GM12872 (cell line): ENCODE results near the gene HS6ST3.

Source experiments
- CTCF ChIP-seq: IDR thresholded peaks from 3 replicates; pipeline ENCODE4 v1.5.1; 2011; ENCODE audit warnings: low read depth, mild to moderate bottlenecking, low read length, moderate library complexity; ENCODE audit not compliant: insufficient read depth

Gene HS6ST3

DNA sequence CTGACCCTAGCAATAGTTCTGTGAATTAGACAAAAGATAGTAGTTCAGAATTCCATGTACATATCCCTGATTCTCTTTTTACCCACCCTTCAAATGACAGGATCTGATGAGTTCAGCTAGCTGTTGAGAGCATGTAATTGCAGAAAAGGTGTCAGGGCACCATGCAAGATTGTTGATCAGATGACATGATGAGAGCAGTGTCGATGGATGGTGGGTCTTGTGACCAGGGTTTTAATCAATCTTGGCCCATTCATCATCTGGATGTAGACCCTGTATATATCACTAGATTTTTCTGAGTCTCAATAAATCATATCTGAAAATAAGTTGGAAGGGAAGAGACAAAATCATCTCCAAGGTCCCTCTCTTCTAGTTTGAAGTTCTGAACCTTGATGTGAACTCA lies 525.3 kb downstream of the HS6ST3 start:
- no peak for TF ChIP-seq CTCF

DNA sequence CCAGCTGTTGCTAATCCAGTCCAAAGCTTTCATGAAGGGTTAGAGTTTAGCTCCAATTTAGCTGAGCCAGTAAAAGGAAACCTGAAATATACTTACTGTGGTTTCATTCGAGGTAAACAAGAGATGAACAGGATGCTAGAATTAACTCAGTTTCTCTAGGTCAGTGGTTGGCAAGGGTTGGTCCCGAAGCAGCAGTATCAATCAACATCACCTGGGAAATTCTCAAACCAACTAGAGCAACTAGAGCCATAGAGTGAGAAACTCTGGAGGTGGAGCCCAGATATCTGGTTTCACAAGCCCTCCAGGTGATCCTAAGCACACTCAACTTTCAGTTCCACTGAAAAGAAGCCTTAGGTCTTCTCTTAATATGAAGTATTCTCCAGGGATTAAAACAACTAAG lies 527.6 kb downstream of the HS6ST3 start:
- no peak for TF ChIP-seq CTCF

- no peak for TF ChIP-seq CTCF
Observed at GRCh38 chr13:96621634-96622183, 531.8 kb downstream of the HS6ST3 start.

DNA sequence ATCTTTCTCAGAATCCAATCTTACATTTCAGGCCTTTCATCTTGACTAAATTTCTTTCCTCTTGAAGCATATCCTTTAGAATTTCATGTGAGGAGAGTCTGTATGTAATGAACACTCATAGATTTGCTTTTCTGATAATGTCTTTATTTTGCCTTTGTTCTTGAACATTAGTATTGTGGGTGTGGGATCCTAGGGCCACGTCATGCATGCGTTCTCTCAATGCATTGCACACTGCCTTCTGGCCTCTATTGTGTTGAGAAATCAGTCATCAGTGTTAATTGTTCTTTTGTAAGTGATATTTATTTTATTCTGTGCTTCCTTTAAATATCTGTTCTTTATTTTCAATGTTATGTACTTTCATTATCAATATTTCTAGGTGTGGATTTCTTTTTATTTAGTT lies 539.4 kb downstream of the HS6ST3 start:
- TF ChIP-seq CTCF: no peak

DNA sequence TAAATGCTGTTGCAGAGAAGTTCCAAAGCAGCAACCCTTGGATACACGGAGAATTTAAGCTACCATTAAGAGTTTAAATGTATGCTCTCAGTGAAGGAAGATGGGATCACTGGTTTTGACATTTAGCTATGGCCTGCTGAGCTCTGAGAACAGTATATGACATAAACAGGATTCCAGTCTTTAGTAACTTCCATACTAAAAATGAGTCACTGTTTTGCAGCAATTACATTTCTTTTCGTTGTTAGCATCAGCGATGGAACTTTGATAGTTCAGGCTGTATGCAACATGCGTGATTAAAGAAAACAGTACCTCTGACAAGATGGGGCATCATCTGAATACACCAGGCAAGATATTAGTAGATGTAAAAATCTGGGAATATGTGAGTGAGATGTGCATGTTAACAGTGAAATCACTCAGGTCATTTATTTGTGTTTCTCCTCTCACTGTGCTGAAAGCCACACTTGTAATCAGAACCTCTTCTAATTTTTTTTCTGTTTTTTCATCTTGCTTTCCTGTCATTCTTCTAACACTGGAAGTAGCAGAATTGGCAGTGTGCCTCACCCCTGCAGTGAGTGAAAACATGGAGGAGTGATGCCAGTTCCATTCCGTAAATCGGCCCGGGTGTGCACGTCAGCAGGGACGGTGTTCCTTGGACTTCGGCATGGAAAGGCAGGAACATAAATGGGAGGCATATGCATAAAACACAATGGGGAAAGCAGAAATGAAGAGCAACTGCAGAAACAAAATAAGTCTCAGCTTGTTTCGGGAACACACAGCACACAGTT lies 542.8 kb downstream of the HS6ST3 start:
- TF ChIP-seq CTCF: no peak

GRCh38 chr13:96636001-96636709 lies 546.2 kb downstream of the HS6ST3 start:
- no peak for TF ChIP-seq CTCF

DNA sequence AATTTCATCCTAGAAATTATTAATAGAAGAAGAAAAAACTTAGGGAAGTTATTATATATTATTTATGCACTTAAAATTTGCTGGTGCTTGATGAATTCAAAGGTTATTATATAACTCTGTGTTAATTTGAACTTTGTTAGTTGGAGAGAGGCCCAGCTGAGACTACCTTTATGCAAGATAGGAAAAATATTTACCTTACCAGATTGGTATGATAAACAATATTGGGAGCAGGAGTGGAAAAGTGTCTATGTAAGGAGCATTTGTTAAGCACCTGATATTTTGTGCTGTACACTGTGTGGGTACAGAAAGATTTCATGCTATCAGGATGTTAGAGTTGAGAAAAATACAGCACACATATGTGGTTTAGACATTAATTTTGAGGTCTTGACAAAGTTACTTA lies 547.1 kb downstream of the HS6ST3 start:
- TF ChIP-seq CTCF: no peak
